K562 (cell line): ENCODE measurements around the gene FREM1. TPM values are rescaled to one million over a fixed set of nuclear protein-coding genes. Genes with fewer than 3 reads are reported as not detected.

Source experiments
- ATAC-seq: fragments of 200-7000 bp; cut with Tn5 transposase; 3 replicates; pipeline ENCODE4 v1.9.1; 2020; ENCODE audit warnings: moderate library complexity
- BruUV-seq: library from RNA; stranded (reverse); fragments of 400-500 nt; replicated peaks from 2 replicates; lab custom pipeline; 2021; lab: Mats Ljungman, UMichigan
- CTCF ChIA-PET: fragments of 300-600 bp; formaldehyde crosslinking; extraction: SDS; loops from one replicate; lab custom pipeline; 2021; ENCODE audit warnings: low intra/inter-chr PET ratio; lab: Yijun Ruan, JAX
- POLR2A ChIA-PET: fragments of 300-600, 350-650 bp; sonication (Branson Sonifier 250); formaldehyde crosslinking; extraction: SDS; loops from one replicate; lab custom pipeline; 2021; ENCODE audit warnings: antibody characterized with exemption, inconsistent platforms; lab: Yijun Ruan, JAX
- DNase-seq, 4 experiments: peaks; one replicate each; pipeline versions ENCODE4 v3.0.0 to v3.0.0-alpha.2; 2011 to 2018; ENCODE audit warnings: low spot score in 3 of 4, mixed read lengths in 3 of 4; ENCODE audit errors: extremely low read depth in 1 of 4
- FAIRE-seq: peaks from 2 replicates; lab custom pipeline; 2011; peaks lifted over from hg19 to GRCh38; lab: Jason Lieb, UNC
- H2AFZ ChIP-seq: 2 replicates; pipeline ENCODE4 v1.6.0; 2011; ENCODE audit warnings: low read depth, low read length, control low read depth, inconsistent platforms
- H3K27ac ChIP-seq: fragments of 200-600 bp; 3 replicates; pipeline ENCODE4 v1.8.0; 2011; ENCODE audit warnings: low read depth, mild to moderate bottlenecking, control low read depth, inconsistent platforms, low read length, moderate library complexity, mixed read lengths; ENCODE audit errors: extremely low read depth
- H3K27me3 ChIP-seq, 2 experiments: fragments of 300-600 bp in 1 of 2; 2 replicates in 1 of 2; 3 replicates in 1 of 2; pipeline versions ENCODE4 v1.6.0 to v1.8.0; 2011; ENCODE audit warnings: inconsistent platforms in 2 of 2, low read length in 2 of 2, mild to moderate bottlenecking in 1 of 2, mixed read lengths in 1 of 2, moderate library complexity in 1 of 2; ENCODE audit not compliant: control insufficient read depth in 2 of 2, insufficient read depth in 2 of 2
- H3K36me3 ChIP-seq: fragments of 300-600 bp; 3 replicates; pipeline ENCODE4 v1.8.0; 2011; ENCODE audit warnings: mild to moderate bottlenecking, low read length, inconsistent platforms; ENCODE audit not compliant: control insufficient read depth, insufficient read depth
- H3K4me1 ChIP-seq, 2 experiments: fragments of 200-600 bp in 1 of 2; replicated peaks in 1 of 2; 2 replicates in 1 of 2; 3 replicates in 1 of 2; pipeline versions ENCODE4 v1.5.1 to v1.8.0; 2011; ENCODE audit warnings: inconsistent platforms in 2 of 2, low read length in 2 of 2, mild to moderate bottlenecking in 1 of 2, mixed read lengths in 1 of 2, moderate library complexity in 1 of 2; ENCODE audit not compliant: control insufficient read depth in 2 of 2, insufficient read depth in 2 of 2
- H3K4me2 ChIP-seq: 2 replicates; pipeline ENCODE4 v1.6.1; 2011; ENCODE audit warnings: low read length, control low read depth, inconsistent platforms, mixed read lengths; ENCODE audit not compliant: insufficient read depth
- H3K4me3 ChIP-seq: fragments of 200-600 bp; sonication (generic), shearing (Covaris generic); 2 replicates; pipeline ENCODE4 v1.5.1; 2016; ENCODE audit warnings: control low read depth, inconsistent platforms
- H3K79me2 ChIP-seq: fragments of 200-600 bp; 3 replicates; pipeline ENCODE4 v1.8.0; 2011; ENCODE audit warnings: low read length, inconsistent platforms; ENCODE audit not compliant: control insufficient read depth, insufficient read depth
- H3K9ac ChIP-seq, 2 experiments: 2 replicates each; pipeline versions ENCODE4 v1.6.0 to v1.6.1; 2011; ENCODE audit warnings: low read depth in 2 of 2, low read length in 2 of 2, control low read depth in 1 of 2, inconsistent platforms in 1 of 2, mild to moderate bottlenecking in 1 of 2, mixed read lengths in 1 of 2; ENCODE audit not compliant: insufficient read depth in 1 of 2
- H3K9me1 ChIP-seq: one replicate; pipeline ENCODE4 v1.6.0; 2011; ENCODE audit warnings: inconsistent platforms, mild to moderate bottlenecking, low read length, moderate library complexity; ENCODE audit not compliant: control insufficient read depth, insufficient read depth
- H3K9me3 ChIP-seq: replicated peaks from 2 replicates; pipeline ENCODE4 v1.5.1; 2011; ENCODE audit warnings: low read depth, low read length, inconsistent platforms; ENCODE audit not compliant: control insufficient read depth, insufficient read depth
- H4K20me1 ChIP-seq: replicated peaks from 2 replicates; pipeline ENCODE4 v1.6.1; 2011; ENCODE audit warnings: low read length, inconsistent platforms, mixed read lengths; ENCODE audit not compliant: control insufficient read depth, insufficient read depth
- FOXP1 ChIP-seq: sonication (generic); formaldehyde crosslinking; IDR thresholded peaks from 2 replicates; pipeline ENCODE4 v1.8.0; 2022; ENCODE audit warnings: mild to moderate bottlenecking, missing genetic modification reagents
- PBX2 ChIP-seq, 2 experiments: IDR thresholded peaks in 1 of 2; conservative IDR thresholded peaks in 1 of 2; 2 replicates each; pipeline ENCODE4 v1.6.1; 2016; ENCODE audit warnings: low read depth in 2 of 2, mild to moderate bottlenecking in 1 of 2, missing compliant biosample characterization in 1 of 2, missing genetic modification characterization in 1 of 2, moderate library complexity in 1 of 2
- RBM14 ChIP-seq: fragments of 200-400 bp; formaldehyde crosslinking; IDR thresholded peaks from 2 replicates; pipeline ENCODE4 v1.6.1; 2018; ENCODE audit warnings: low read depth, mild to moderate bottlenecking, low read length, moderate library complexity, borderline replicate concordance; ENCODE audit not compliant: insufficient read depth
- U2AF1 ChIP-seq: fragments of 200-400 bp; formaldehyde crosslinking; optimal IDR thresholded peaks from 2 replicates; pipeline ENCODE3; 2017; ENCODE audit warnings: mild to moderate bottlenecking, low read depth, low read length, moderate library complexity
- ZNF583 ChIP-seq: fragments of 250-450 bp; sonication (Bioruptor Pico); IDR thresholded peaks from 2 replicates; pipeline ENCODE4 v1.4.0; 2020
- ZNF696 ChIP-seq: fragments of 250-450 bp; sonication (Bioruptor Pico); conservative IDR thresholded peaks from 2 replicates; pipeline ENCODE4 v1.4.0; 2020; ENCODE audit warnings: mild to moderate bottlenecking, moderate library complexity
- WGBS: fragments of 100-300 bp; shearing (Covaris generic); methylation state at CpG from one replicate; pipeline ENCODE4 v1.1.6; 2016; ENCODE audit warnings: low coverage, mixed read lengths; ENCODE audit not compliant: insufficient coverage; ENCODE audit errors: missing lambda C conversion rate; 5-methylcytosine and 5-hydroxymethylcytosine counted together
- in situ Hi-C: fragments of 300-500 bp; cut with MboI; formaldehyde crosslinking; loops from 4 replicates; pipeline ENCODE4 v1.15.0; 2018; ENCODE audit warnings: inconsistent platforms, mixed read lengths
- intact Hi-C: fragments of 100-400 bp; cut with micrococcal nuclease; formaldehyde crosslinking; loops from 2 replicates; pipeline ENCODE4 v1.14.2; 2022
- polyA plus RNA-seq, 8 experiments: library from polyadenylated mRNA; depleted of rRNA in 4 of 8; stranded (reverse) in 5 of 8; unstranded in 3 of 8; fragments of >200 nt; fragmentation: Nextera tagmentation in 2 of 8; fragmentation: Illumina TruSeq in 1 of 8; extraction: Ambion mirVana in 2 of 8; extraction: Trizol in 1 of 8; gene quantifications; 2 replicates each; pipeline versions ENCODE4 v1.2.1 to v1.2.3, GENCODE V29; 2011 to 2014; ENCODE audit warnings: inconsistent platforms in 1 of 8, missing spikeins in 1 of 8
- total RNA-seq, 7 experiments: library from RNA; depleted of rRNA in 6 of 7; stranded (reverse); fragments of >200 nt in 6 of 7; fragmentation: Illumina TruSeq in 2 of 7; extraction: Trizol in 2 of 7; gene quantifications; 2 replicates each; pipeline versions ENCODE4 v1.2.1 to v1.2.3, GENCODE V29; 2011 to 2021; ENCODE audit warnings: low replicate concordance in 1 of 7

The FREM1 gene
- total and polyA plus RNA-seq, 9 of the 15 experiments (the other 6 are each of a cell fraction or from before 2014, with no cell fraction given): 0.03 to 0.24 (median 0.13) TPM; not detected in 2

GRCh38 chr9:14939378-14939777 is 29.1 kb upstream of the FREM1 start:
- Histone ChIP-seq H3K4me3 (no peak overlapping the region), H3K9me1 (no peaks in the 10 kb centered on the region), H3K9me3 (no peaks in the 10 kb centered on the region), H4K20me1 (no peaks in the 10 kb centered on the region), H3K9ac (no peak overlapping the region), H3K27me3 (no peaks in the 10 kb centered on the region), H3K4me1 (no peaks in the 10 kb centered on the region), H3K27ac (no peak overlapping the region), H3K79me2 (no peaks in the 10 kb centered on the region), H3K36me3 (no peaks in the 10 kb centered on the region), H2AFZ (no peak overlapping the region), H3K4me2 (no peak overlapping the region)
- CTCF ChIA-PET: no interaction called here
- in situ Hi-C loops: no loop called here
- DNase-seq: no peak
- intact Hi-C loops: no loop called here
- POLR2A ChIA-PET: no interaction called here
- FAIRE-seq: no peak
- no TSS peak for BruUV-seq
- ATAC-seq: no peak
- WGBS: 15% methylated on average over 3 of the region's 4 CpGs
- no peak for TF ChIP-seq U2AF1
- TF ChIP-seq PBX2 (CRISPR knock-in tag; IDR thresholded peaks at IDR 0.05; ENCODE audit: low read depth): no peak
- TF ChIP-seq PBX2 (tag; conservative IDR thresholded peaks at IDR 0.05; ENCODE audit: low read depth): no peak
- TF ChIP-seq ZNF696 (CRISPR knock-in tag): no peak
- no peak for TF ChIP-seq RBM14
- TF ChIP-seq FOXP1 (CRISPR knock-in tag): no peak
- TF ChIP-seq ZNF583 (CRISPR knock-in tag): no peak
